ENCODE measurements around the gene OR6K6. TPM values are rescaled to one million over a fixed set of nuclear protein-coding genes. Genes with fewer than 3 reads are reported as not detected.

OR6K6 gene, protein sequence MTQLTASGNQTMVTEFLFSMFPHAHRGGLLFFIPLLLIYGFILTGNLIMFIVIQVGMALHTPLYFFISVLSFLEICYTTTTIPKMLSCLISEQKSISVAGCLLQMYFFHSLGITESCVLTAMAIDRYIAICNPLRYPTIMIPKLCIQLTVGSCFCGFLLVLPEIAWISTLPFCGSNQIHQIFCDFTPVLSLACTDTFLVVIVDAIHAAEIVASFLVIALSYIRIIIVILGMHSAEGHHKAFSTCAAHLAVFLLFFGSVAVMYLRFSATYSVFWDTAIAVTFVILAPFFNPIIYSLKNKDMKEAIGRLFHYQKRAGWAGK
- not detected in 2 replicates for total RNA-seq (2014; rRNA removed; shearing (Covaris generic))
- not detected in 2 replicates for polyA plus RNA-seq (2015; cell fraction: cytosol; rRNA removed)
- polyA plus RNA-seq (2015; cell fraction: nucleus; rRNA removed) = not detected in 2 replicates

DNA sequence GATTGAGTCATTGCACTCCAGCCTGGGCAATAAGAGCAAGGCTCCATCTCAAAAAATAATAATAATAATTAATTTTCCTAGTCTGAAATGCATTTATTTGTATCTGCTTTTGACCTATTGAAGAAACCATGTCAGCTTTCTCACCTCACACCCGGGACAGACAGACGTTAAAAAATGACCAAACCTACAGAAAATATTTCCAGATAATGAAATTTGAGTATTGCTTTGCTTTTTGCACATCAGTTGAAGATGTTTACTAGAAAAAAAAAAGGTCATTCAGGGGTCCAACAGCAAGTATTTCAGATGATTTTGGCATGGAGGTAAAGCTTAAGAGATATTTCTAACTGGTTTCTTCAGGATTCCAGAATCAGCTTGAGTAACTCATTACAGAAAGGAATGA lies at the start of gene OR6K6:
OR6K6 (plus strand) TSS at position 301 of the 400 bp plus-strand sequence. CDS start 168 bp downstream, outside the sequence.
- no peak for DNase-seq (ENCODE audit: low read depth)

DNA sequence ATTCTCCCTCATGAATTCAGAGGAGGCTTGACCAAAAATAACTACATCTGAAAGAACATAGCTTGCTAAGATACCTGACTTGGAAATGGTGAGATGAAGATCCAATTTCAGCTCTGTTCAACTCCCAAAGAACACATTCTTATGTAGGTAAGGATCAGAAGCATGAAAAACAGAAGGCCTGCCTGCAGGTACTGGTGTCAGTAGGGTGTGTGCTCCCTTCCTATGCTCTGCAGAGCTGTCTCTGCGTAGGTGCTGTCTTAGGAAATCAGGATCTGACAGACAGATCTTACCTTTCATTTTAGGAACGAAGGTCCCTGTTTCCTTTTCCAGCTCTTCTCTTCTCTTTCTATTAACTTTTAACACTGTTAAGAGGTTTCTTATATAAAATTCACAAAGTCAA lies 48.4 kb upstream of the OR6K6 start:
- DNase-seq (ENCODE audit: low read depth) = no peak

DNA sequence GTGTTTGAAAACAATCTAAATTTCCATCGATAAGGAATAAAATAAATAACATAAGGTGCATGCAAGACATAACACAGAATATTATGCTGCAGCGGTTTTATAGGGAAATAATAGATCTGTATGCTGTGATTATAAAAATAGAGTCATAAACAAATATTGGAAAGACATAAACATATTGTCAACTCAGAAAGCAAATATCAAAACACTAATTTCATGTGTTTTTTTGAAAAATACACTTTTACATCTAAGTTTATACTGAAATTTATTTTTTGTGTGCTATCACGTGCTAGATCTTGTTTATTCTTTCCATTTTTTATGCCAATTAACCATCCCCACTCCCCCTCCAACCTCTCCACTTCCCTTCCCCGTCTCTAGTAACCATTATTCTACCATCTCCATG lies 43.4 kb upstream of the OR6K6 start:
- no peak for DNase-seq (ENCODE audit: low read depth)

DNA sequence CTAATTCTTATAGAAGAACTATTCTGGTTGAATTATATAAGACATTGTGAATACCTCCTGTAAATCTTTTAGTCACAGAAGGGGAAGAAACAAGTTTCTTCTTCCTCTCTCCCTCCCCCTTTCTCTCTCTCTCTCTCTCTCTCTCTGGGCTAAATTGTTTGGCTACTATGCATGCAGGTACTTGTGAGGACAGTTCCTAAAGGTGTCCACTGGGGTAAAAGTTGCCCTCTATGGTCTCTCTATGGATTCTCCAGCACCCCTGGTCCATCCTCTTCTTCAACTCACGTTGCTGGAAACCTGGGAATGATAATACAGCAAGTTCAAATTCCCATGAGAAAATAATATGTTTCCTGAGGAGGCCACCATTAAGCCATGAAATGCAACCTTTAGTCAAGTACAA lies 39.8 kb upstream of the OR6K6 start:
- DNase-seq (ENCODE audit: low read depth) = no peak

DNA sequence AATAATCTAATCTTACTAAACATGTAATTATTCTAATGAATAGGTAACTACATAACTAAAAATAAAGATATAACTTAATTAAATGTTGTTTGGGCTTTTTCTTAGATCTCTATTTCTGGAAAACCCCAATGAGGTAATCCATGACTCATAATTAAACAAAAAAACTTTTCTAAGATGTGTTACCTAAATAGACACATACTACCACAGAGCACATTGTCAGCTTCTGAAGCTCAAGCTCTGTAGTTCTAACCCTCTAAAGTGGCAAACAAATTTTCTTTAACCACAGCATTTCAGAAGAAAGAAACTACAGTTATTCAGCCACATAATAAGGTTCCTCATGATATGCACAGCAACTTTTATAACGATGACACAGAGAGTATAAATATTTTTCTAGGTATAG lies 38.2 kb upstream of the OR6K6 start:
- DNase-seq (ENCODE audit: low read depth) = no peak

DNA sequence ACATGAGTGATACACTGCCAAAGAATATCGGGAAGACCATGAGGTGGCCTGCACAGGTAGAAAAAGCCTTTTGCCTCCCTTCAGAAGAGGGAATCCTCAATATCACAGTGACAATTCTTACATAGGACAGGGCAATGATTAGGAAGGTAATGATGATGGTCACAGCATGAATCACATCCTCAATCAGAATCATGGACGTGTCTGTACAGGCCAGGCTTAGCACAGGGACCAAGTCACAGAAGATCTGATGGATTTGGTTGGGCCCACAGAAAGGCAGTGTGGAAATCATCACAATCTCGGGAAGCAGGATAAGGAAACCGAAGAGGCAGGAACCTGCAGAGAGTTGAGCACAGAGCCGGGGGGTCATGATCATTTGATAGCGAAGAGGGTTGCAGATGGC lies 37.2 kb upstream of the OR6K6 start:
- DNase-seq (ENCODE audit: low read depth) = no peak

DNA sequence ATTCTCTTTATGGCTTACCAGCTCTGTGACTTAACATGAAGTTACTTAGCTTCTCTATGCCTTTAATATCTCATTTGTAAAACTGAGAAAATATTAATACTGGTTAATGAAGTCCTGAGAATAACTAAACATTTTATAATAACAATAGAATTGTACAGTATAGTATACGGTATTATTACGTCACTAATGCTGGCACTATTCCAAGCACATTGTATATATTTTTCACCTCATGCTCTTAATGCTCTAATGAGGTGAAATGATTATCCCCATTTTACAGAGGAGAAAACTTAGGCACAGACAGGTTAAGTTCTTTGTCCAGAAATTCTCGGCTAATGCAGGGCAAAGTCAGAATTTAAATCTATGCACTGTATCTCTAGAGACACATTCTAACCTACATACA lies 34.9 kb upstream of the OR6K6 start:
- DNase-seq (ENCODE audit: low read depth) = no peak

DNA sequence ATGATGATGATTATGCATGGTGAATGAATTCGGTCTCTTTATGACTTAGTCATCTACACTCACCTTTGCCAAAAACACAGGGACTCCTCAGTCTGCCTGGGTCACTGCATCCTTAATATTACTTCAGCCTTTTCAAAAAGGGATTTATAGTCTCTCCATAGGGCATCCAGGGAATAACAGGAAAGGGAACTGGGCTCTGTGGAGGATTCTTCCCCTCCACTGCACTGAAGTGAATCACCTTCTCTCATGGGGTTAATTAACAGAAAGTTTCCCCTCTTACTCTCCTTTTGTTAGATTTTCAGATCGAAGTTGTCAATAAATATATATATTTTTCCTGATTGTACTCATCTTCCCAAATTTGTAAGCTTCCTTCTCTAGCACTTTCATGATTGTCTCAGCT lies 33.9 kb upstream of the OR6K6 start, which contains the start of gene OR6K3:
OR6K3 (minus strand) TSS at position 101 of the 400 bp plus-strand sequence. CDS start 2,605 bp downstream, outside the sequence.
- DNase-seq (ENCODE audit: low read depth) = no peak

DNA sequence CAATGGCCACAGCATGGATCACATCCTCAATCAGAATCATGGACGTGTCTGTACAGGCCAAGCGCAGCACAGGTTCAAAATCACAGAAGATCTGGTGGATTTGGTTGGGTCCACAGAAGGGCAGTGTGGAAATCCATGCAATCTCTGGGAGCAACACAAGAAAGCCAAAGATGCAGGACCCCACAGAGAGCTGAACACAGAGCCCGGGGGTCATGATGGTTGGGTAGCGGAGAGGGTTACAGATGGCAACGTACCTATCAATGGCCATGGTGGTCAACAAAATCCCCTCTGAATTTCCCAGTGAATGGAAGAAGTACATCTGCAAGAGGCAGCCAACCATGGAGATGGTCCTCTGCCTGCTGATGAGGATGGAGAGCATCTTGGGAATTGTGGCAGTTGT lies 30.1 kb upstream of the OR6K6 start:
- no peak for DNase-seq (ENCODE audit: low read depth)

DNA sequence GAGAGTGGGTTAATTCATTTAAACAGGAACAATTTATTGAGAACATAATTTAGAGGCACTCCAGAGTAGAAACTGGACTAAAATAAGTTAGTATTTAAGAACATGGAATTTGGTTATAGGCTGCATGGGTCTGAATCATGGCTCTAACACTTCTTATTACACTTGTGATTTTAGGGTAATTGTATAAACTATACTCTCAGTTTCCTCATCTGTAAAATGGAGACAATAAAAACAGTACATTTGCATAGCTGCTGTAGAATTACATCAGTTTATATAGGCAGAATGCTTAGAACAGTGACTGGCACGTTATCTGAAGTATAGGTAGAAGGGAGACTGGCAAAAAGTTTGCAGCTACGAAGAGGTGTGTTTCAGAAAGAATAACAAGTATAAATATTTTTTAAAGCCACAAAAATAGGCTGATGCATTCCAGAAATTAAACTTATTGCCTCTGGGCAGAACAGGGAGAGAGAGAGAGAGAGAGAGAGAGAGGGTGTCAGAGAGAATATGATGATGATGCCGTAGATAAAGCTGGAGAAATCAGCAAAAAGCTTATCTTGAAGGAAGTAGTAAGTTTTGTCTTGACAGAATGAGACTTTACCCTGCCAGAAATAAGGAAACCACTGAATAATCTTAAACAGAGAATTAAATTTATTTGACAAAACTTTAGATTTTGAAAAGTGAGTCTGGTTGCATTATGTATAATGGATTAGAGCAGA lies 25.9 kb upstream of the OR6K6 start:
- DNase-seq (ENCODE audit: low read depth) = no peak

DNA sequence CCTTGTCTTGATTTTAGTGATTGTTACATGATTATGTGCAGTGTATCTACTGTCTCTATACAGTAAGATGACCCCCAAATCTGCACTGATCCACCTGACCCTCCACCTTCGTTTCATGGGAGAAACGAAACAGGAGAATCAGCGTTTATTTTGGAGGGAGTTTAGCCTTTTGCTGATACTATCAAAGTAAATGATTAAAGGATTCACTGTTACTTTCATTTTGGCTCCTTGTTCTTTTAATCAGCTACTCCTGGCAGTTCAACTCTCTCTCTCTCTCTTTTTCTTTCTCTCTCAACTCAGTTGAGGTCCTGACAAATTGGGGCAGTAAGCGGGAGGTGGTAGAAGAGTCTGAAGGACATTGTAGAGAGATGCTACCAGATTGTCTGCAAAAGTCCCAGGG lies 24.1 kb upstream of the OR6K6 start:
- DNase-seq (ENCODE audit: low read depth) = no peak

DNA sequence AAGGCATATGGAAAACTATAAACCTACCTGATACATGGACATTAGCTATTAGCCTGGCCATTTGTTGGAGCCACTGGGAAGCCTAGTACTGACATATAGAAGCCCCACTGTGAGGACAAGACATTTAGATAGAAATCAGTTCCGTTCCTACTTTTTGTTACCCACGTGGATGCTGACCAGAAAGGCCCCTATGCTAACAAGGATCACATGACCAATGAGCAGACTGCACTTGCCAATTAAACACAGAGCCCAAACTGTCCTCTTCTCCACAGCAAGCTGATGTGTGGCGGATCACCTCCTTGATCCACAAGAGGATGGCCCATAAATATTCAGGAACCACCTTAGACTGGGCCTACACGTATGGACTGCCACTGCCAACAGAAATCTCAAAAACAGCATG lies 22.8 kb upstream of the OR6K6 start:
- no peak for DNase-seq (ENCODE audit: low read depth)

DNA sequence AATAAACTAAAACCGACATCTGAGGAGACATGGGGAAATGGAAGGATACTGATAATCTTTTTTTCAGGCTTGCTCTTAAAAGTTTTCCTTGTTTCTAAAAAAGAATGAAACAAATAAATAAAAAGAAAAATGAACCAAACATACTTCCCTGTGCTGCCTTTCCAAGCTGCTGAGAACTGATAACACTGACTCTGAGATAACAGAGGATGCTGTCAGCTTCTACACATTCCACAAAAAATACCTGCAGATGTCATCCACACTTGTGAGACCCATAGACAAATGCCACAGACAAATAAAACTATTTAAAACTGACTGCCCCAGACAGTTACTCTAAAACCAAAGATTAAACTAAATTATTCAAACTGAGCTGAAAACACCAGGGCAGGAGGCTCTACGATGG lies 22.0 kb upstream of the OR6K6 start:
- DNase-seq (ENCODE audit: low read depth) = no peak

DNA sequence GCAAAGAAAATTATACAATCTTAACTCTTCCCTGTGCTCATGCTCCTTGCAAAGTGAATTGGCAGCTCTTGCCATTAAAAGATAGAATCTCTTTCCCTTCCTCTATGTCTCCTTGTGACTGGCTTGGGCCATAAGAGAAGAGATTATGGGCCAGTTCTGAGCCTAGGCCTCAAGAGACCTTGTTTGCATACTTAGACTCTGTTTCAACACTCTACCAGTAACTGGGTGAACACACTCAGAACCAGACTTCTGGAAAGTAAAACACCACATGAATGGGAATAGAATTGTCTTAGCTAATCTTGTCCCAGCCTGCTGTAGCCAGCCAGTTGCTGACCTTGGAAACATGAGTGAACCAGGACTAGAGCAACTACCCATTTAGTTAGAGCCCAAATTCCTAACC lies 18.7 kb upstream of the OR6K6 start:
- no peak for DNase-seq (ENCODE audit: low read depth)

DNA sequence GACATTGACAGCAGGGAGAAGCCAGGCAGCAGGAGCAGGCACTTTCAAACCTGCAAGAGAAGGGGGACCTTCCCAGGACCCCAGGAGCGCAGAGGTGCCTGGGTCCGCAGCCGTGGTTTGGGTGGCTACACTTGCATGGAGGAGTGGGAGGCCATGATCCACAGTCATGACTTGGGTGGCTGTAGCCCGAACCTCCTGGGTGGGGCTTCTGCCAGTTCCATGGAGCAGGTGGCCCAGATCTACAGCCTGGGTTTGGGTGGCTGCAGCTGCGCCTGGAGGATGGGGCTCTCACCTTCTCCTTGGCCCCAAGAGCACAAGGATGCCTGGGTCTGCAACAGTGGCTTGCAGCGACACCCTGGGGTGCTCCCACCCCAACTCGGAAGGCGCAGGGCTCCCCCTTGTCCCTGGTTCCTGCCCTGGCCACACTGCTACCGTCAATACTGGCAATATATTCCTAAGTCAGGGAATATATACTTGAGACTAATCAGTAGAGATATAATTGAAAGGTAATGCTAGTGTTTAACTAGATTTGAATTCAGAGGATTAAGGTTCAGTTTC lies 2.3 kb upstream of the OR6K6 start:
- DNase-seq (ENCODE audit: low read depth) = no peak

DNA sequence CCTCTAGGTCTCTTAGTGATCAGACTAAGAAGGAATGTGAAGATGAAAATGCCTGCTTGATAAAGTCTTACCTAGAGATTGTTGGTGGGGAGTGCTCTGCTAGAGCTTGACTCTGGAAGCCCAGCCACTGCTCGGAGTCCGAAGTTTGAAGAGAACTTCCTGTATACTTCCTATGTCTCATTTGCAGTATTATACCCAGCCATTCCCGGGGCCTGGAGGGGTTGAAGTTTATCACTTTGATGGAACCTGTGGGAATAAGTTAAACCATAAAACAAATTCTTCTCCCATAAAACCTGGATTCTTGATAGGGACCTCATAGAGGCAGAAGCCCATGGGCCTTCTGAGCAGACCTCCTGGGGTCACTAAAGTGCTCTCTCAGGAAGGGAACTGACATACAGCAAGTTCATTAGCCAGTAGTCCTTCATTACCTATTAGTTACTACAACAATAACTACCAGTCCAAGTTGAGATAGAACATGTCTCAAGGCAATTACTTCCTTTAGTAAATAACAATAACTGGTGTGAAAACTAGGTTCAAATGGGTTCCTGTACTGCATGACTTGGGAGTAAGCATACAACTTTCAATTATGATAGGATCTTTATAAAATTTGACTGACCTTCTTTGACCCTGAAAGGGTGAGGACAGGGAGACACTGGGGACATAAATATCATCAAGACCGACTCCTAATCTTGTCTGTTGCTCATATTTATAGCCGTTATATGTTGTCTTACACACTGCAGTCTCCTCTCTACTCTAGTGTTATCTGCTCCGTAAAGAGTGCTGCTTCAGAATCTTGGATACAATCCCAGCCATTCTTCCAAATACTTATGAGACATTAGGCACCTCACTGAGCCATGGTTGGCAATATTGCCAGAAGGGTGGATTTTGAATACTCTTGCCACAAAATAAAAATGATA lies 17.7 kb downstream of the OR6K6 start, which contains the start of gene OR6N1:
OR6N1 (minus strand) TSS at position 246 of the 917 bp plus-strand sequence. CDS start 5,513 bp downstream, outside the sequence.
- DNase-seq (ENCODE audit: low read depth) = no peak

DNA sequence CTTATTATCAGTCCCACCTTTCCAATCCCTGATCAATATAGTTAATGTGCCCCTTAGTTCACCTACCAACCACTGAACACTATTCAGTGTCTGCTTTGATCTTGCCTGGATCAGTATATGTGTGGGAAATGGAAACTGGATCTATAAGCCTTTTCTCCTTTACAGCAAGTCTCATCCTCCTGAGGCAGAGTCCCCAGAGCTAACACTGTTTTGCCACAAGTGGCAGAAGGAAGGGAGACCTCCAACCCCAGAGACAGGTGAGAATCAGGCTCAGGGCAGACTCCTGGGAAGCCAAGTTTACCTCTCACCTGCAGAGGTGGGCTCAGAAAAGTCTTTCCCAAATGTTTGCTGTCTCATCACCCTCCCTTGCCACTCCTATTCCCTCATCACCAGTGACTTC lies 26.6 kb downstream of the OR6K6 start, which contains the start of gene OR6N2:
OR6N2 (minus strand) TSS at position 101 of the 400 bp plus-strand sequence. CDS start 3,569 bp downstream, outside the sequence.
- DNase-seq (ENCODE audit: low read depth) = no peak

DNA sequence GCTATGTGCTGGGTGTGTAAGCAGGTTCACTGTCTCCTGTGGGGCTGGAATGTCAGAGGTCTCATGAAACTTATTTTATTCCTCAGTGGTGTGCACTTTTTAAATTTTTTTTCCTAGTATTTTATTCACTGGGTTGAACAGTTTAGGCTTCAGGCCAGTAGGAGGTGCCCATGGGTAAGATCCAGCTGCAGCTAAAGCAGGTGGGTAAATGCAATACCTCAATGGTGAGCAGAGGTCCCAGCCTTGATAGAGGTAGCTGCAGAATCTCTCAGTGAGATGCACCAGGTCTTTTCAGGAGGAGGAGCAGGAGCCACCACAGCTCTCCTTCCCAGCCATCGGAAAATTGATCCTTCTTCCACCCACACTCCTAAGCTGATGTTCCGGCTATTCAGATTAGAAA lies 39.1 kb downstream of the OR6K6 start:
- DNase-seq (ENCODE audit: low read depth) = peak; percentile 3

DNA sequence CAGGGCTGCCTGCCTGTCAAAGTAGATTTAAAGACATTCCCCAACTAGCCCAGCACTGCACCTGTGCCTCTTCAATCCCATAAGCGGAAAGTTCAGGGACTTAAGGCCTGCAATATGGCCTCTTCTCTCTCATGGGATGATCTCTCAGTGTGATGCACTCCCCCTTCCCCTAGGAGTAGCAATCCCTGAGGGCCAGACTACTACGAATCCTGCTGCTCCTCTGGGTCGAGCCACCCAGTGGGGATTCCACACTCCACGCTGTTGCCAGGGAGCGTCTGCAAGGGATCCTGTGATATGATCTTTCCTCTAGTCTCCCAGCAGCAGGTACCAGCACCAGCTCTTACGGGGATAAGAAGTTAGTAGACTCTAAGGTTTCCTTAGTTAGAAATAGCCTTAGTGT lies 39.7 kb downstream of the OR6K6 start:
- no peak for DNase-seq (ENCODE audit: low read depth)

DNA sequence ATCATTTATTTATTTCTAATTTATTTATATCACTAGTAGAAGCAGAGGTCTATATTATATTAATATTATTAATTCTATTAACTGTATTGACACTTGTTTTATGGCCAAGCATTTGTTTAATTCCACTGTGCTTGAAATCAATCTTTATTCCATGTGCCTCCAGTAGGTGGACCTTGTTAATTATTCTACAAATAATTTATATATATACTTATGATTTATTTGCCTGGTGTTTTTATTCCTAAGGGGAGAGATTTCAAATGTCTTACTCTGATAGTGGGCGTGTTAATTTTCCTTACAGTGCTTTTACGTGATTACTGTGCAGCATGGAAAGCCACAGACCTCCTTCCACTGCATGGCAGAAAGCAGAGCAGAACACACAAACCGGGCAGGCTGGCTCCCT lies 44.0 kb downstream of the OR6K6 start:
- DNase-seq (ENCODE audit: low read depth) = no peak

DNA sequence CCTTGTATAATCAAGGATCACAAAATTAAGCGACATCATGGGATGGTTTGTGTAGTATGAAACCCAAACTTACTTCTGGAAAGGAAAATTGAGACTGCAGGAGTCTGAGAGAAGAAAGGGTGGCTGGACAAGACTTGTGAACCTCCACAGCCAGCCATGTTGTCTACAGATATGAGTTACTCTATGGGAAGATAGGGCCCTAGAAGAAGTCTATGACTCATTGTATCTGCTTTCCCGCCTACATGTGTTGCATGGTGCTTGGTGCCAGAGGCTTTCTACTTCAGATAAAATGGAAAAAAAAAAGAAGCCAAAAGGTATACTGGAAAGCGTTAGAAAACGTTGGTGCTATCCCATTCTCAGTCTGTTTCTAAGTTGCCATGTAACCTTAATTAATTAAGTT lies 45.2 kb downstream of the OR6K6 start:
- DNase-seq (ENCODE audit: low read depth) = no peak
